ENCODE results near the gene ENOX1.

Gene ENOX1

GRCh38 chr13:43339805-43340550, 446.8 kb downstream of the ENOX1 start:
- DNase-seq: no peak

GRCh38 chr13:43339145-43339804, 447.5 kb downstream of the ENOX1 start:
- no peak for DNase-seq

GRCh38 chr13:43335764-43336163, 451.0 kb downstream of the ENOX1 start:
- DNase-seq: no peak

- no peak for DNase-seq
Measured at GRCh38 chr13:43333176-43333575, 453.6 kb downstream of the ENOX1 start.

GRCh38 chr13:43331672-43332071, 455.1 kb downstream of the ENOX1 start:
- DNase-seq: no peak

- no peak for DNase-seq
Measured at GRCh38 chr13:43329702-43330101, 457.1 kb downstream of the ENOX1 start.

GRCh38 chr13:43328907-43329306, 457.9 kb downstream of the ENOX1 start:
- no peak for DNase-seq

GRCh38 chr13:43326100-43326499, 460.7 kb downstream of the ENOX1 start:
- no peak for DNase-seq

- DNase-seq: no peak
Measured at GRCh38 chr13:43325636-43326035, 461.1 kb downstream of the ENOX1 start.

- no peak for DNase-seq
Measured at GRCh38 chr13:43324129-43324528, 462.6 kb downstream of the ENOX1 start.

- DNase-seq: no peak
Measured at GRCh38 chr13:43319617-43320444, 466.9 kb downstream of the ENOX1 start.

- DNase-seq: no peak
Measured at GRCh38 chr13:43316946-43317353, 469.8 kb downstream of the ENOX1 start.

- no peak for DNase-seq
Measured at GRCh38 chr13:43316281-43316680, 470.5 kb downstream of the ENOX1 start.

- no peak for DNase-seq
Measured at GRCh38 chr13:43315522-43315921, 471.2 kb downstream of the ENOX1 start.

GRCh38 chr13:43309311-43309710, 477.5 kb downstream of the ENOX1 start:
- no peak for DNase-seq

- no peak for DNase-seq
Measured at GRCh38 chr13:43307921-43308433, 478.8 kb downstream of the ENOX1 start.

- no peak for DNase-seq
Measured at GRCh38 chr13:43307221-43307920, 479.4 kb downstream of the ENOX1 start.

GRCh38 chr13:43306372-43306771, 480.4 kb downstream of the ENOX1 start:
- no peak for DNase-seq

GRCh38 chr13:43305416-43305815, 481.4 kb downstream of the ENOX1 start:
- no peak for DNase-seq

GRCh38 chr13:43304945-43305344, 481.8 kb downstream of the ENOX1 start:
- no peak for DNase-seq

GRCh38 chr13:43304449-43304848, 482.3 kb downstream of the ENOX1 start:
- DNase-seq: no peak

GRCh38 chr13:43303033-43303729, 483.6 kb downstream of the ENOX1 start:
- no peak for DNase-seq
